Fibroblast of the conjunctiva (primary cell): Measurements from ENCODE around the gene PCNX2.

Experiments
- DNase-seq: peaks from one replicate; pipeline ENCODE4 v3.0.0-alpha.2; 2010; ENCODE audit warnings: low read depth

The PCNX2 gene

GRCh38 chr1:233295237-233295974 is at the start of gene PCNX2:
PCNX2 (minus strand) TSS chr1:233295725; CDS start chr1:233295478, 247 bp downstream.
- peak; percentile 35 for DNase-seq

GRCh38 chr1:233343262-233343661 is 47.7 kb upstream of the PCNX2 start:
- no peak for DNase-seq

GRCh38 chr1:233342086-233342485 is 46.6 kb upstream of the PCNX2 start:
- DNase-seq = no peak

- DNase-seq = no peak
Measured at GRCh38 chr1:233340966-233341516, 45.5 kb upstream of the PCNX2 start.

GRCh38 chr1:233340031-233340555 is 44.6 kb upstream of the PCNX2 start:
- no peak for DNase-seq

- no peak for DNase-seq
Measured at GRCh38 chr1:233338102-233338501, 42.6 kb upstream of the PCNX2 start.

- DNase-seq = no peak
Measured at GRCh38 chr1:233337505-233337904, 42.0 kb upstream of the PCNX2 start.

GRCh38 chr1:233336554-233337456 is 41.3 kb upstream of the PCNX2 start:
- DNase-seq = no peak

GRCh38 chr1:233334092-233334491 is 38.6 kb upstream of the PCNX2 start:
- no peak for DNase-seq

GRCh38 chr1:233333086-233333485 is 37.6 kb upstream of the PCNX2 start:
- no peak for DNase-seq

GRCh38 chr1:233331676-233332519 is 36.4 kb upstream of the PCNX2 start:
- DNase-seq = no peak

- no peak for DNase-seq
Measured at GRCh38 chr1:233328142-233328921, 32.8 kb upstream of the PCNX2 start.

GRCh38 chr1:233327651-233328141 is 32.2 kb upstream of the PCNX2 start, which contains the start of gene MAP3K21:
MAP3K21 (plus strand) TSS chr1:233327724; CDS start chr1:233328029, 305 bp downstream.
- DNase-seq = no peak

GRCh38 chr1:233326811-233327650 is 31.5 kb upstream of the PCNX2 start:
- DNase-seq = no peak

- DNase-seq = no peak
Measured at GRCh38 chr1:233326319-233326718, 30.8 kb upstream of the PCNX2 start.

GRCh38 chr1:233323718-233324117 is 28.2 kb upstream of the PCNX2 start:
- DNase-seq = no peak

- no peak for DNase-seq
Measured at GRCh38 chr1:233320023-233320422, 24.5 kb upstream of the PCNX2 start.

- DNase-seq = no peak
Measured at GRCh38 chr1:233319272-233319671, 23.7 kb upstream of the PCNX2 start.

GRCh38 chr1:233316473-233316872 is 20.9 kb upstream of the PCNX2 start:
- DNase-seq = no peak
